HG03139 (cell line): ENCODE measurements around the gene TRMT61A.
"Not testable (repeated sequence)": the region's sequence is repeated elsewhere in the genome, so short reads cannot be mapped to it uniquely, and the experiment has no call there.

Source experiments
- ATAC-seq: cut with Tn5 transposase; IDR thresholded peaks from one replicate; pipeline ENCODE4 v1.9.1; 2021; ENCODE audit not compliant: unreplicated experiment

The TRMT61A gene

DNA sequence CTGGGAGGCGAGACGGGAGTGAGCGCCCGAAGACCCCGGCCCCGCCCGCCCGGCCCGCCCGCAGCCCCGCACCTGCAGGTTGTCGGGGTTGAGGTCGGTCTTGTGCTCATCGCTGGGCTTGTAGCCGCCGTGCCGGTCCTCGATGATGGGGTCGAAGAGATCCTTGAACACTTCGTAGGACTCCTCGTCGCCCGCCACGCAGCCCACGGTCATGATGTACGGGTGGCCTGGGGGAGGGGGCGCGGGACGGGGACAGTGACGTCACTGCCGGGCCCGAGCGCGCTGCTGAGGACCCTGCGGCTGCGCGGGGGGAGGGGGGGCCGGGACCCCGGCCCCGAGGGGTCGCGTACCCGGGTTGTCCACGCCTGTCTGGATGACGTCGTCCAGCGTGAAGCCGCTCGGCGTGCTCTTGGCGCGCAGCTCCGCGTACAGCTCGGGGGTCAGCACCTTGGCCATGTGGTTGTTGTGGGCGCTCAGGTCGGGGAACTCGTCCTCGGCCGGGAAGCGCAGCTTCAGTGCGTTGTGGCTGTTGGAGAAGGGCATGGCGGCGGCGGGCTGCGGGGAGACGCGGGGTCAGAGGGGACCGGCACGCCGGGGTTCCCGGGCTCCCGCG is 6.9 kb upstream of the TRMT61A start:
- ATAC-seq: no peak

- no peak for ATAC-seq
These were observed 6.1 kb upstream of the TRMT61A start, which contains the start of gene CKB for GRCh38 chr14:103522649-103523574. Gene CKB, minus strand, starts transcription at chr14:103522830. Its CDS starts 337 bp downstream, at chr14:103522493.

DNA sequence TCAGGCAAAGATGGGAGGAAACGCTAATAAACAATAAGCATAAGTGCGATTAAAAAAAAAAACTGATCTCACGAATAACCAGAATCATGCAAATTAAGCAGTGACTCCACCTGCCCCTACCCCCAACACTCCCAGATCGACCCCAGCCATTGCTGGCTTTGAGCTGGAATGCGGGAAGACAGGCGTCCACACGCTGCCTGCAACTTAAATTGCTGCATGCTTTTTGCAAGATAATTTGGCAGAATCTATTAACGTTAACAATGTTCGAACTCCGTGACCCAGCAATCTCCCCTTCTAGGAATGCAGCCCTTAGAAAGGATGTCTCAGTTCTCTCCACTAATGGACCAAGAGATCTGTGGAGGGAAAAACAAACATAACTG is 5.4 kb upstream of the TRMT61A start:
- no peak for ATAC-seq

DNA sequence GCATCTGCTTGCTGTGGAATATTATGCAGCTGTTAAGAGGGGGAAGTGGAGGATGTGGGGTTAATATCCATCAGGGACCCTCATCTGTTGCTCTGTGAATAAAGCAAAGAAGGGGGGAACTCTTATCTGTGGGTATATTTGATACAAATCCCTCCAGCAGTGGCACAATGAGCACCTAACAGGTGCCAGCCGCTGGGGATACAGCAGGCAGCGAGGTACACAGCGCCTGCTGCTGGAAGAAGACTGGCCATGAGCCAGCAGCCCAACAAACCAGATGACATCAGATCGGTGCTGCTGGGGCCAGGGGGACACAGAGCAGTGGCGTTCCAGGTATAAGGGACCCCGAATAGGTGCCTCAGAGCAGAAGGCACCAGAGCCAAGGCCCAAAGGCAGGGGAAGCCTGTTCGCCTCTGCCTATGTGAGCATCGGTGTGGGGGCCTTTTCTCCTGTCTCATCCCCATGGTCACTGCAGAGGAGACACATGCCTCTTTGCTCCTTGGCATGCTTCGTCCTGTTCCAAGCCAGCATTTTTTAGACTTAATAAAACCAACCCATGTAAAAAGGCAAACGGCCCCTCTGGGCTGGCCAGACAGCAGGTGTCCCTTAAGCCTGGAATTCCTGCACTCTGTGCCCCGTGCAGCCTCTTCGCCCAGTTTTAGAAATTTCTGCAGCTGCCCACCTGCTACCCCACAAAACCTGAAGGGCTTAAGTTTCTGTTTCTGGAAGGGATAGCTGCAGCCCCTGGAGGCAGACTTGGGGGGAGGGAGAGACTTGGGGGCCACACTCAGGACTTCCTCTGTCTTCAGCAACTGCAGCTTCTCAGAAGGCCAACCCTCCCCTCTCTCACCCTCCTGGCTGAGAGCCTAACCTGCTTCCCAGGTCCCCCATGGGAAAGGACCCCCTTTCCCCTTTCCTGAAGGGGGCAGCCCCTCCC is 4.7 kb upstream of the TRMT61A start:
- ATAC-seq: no peak

GRCh38 chr14:103525430-103526246 is 3.4 kb upstream of the TRMT61A start:
- ATAC-seq: not testable (repeated sequence)

DNA sequence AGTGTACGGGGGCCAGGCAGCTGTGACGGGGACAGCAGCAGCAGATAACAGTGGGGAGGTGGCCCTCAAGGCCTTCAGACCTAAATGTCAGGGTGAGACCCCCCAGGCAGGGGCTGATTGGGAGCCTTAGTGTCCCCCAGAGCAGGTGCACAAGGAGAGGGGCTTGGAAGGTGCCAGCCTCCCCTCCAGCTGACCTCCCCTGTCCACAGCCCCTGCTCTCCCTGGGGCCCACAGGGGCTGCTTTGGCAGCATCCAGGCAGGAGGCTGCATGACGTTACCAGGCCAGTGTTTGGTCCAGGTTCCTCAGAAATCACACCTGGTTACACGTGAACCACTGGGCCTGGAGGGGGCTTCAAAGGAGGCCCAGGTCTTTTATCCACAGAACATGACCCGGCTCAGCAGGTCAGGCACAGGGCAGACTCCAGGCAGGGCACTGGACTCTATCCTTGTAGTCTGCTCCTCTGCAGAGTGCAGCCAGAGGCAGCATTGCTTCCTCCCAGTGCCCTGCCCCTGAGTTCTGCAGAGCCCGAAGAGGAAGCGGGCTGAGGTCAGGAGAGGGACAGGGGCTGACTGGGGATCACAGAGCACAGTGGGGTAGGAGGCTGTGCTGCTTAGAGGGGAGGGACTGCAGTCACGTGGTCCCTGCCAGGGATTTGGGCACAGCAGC is 2.6 kb upstream of the TRMT61A start:
- ATAC-seq: no peak

GRCh38 chr14:103526914-103527248 is 2.1 kb upstream of the TRMT61A start:
- no peak for ATAC-seq

DNA sequence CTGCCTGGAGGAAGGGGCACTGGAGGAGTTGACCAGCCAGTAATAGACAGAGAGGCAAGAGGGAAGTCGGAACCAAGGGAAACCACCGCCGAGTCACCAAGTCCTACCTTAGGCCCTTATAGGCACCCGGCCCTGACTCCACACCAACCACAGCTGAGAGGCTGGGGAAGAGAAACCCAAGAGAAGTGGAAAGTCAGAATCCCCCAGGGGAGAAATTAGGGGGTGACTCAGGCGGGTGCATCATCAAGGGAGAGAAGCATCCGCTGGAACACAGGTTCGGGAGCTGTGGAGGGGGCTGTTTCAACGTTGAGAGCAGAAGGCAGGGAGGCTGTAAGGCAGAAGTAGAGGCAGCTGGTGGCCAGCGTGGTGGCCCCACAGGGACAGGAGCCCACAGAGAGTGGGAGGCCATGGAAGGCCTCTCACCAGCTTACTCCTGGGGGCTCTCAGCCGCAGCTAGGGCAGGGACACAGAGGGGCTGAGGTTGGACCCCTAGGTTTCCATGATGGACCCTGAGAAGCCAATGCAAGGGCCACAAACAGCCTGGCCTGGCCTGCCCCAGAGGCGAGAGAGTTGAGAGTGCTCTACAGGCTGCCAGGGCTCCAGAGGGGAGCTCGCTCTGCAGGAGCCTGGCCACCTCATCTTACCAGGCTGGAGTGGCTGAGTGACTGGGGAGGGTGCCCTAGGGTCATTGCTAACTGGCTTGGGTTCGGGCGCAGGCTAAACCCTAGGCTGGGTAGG is 1.4 kb upstream of the TRMT61A start:
- peak; percentile 41 for ATAC-seq

GRCh38 chr14:103528146-103528586 is 830 bp upstream of the TRMT61A start:
- ATAC-seq: no peak

DNA sequence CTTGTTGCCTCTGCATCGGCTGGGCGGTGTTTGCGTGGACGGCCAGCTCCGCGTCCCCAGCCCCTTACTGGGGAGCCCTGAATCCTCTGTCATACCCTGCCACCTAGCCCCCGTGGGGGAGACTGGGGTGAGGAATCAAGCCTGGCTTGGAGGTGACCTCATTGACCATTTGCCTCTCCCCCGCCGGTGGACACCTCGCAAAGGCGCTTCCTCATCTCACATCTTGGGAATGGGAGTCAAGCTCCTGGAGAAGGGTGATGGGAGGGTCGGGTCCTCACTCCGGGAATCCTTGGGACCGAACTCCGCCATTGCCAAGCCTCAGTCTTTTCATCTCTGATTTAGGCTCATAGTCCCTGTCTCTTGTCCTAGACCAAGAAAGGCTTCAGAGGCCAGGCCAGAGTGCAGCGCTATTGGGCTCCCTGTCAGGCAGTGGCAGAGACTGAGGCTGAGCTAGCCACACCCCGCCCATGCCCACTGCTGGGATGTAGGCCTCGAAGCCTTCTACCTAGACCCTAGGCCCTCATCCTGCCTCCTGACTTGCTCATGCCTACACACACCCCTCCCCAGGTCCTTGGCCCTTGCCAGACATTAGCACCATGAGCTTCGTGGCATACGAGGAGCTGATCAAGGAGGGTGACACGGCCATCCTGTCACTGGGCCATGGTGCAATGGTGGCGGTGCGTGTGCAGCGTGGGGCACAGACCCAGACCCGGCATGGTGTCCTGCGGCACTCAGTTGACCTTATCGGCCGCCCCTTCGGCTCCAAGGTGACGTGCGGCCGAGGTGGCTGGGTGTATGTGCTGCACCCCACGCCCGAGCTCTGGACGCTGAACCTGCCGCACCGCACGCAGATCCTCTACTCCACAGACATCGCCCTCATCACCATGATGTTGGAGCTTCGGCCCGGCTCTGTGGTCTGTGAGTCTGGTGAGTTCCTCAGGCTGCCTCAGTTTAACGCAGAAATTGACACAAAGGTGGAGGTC is 678 bp downstream of the TRMT61A start:
- no peak for ATAC-seq

DNA sequence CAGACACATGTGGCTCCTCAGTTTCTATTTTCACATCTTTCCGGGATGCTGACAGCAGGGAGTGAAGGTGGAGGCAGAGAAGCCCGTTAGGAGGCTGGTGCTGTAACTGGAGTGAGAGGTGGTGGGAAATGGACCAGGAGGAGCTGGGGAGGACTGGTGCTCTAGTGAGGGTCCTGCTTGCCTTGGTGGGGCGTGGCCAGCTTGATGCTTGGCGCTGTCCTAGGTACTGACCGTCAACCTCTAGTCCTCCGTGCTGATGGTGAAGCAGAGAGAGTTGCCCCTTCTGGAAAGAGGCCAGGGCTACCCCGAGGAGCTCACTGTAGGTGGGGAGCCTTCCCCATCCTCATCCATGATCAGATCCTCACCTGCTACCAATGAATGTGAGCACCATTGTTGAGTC is 1.4 kb downstream of the TRMT61A start:
- no peak for ATAC-seq

DNA sequence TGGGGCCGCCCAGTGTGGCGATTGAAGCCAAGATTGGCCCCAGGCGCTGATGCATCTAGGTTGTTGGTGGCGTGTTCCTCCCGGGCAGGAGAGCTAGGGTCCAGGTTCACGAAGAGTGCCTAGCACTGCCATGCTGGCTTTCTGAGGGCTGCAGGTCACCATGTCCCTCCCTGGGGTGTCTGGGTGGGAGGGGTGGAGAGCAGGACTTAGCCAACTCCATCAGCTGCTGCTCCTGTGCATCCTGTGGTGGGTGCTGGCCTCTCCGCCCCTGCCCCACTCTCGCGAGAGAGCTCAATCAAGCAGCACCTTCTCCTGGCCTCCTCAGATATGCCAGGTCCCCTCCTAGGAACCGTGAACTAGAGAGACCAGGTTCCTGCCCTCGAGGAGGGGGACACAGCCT is 1.8 kb downstream of the TRMT61A start:
- ATAC-seq: no peak

- ATAC-seq: no peak
These were observed 2.6 kb downstream of the TRMT61A start for GRCh38 chr14:103531421-103532215.

DNA sequence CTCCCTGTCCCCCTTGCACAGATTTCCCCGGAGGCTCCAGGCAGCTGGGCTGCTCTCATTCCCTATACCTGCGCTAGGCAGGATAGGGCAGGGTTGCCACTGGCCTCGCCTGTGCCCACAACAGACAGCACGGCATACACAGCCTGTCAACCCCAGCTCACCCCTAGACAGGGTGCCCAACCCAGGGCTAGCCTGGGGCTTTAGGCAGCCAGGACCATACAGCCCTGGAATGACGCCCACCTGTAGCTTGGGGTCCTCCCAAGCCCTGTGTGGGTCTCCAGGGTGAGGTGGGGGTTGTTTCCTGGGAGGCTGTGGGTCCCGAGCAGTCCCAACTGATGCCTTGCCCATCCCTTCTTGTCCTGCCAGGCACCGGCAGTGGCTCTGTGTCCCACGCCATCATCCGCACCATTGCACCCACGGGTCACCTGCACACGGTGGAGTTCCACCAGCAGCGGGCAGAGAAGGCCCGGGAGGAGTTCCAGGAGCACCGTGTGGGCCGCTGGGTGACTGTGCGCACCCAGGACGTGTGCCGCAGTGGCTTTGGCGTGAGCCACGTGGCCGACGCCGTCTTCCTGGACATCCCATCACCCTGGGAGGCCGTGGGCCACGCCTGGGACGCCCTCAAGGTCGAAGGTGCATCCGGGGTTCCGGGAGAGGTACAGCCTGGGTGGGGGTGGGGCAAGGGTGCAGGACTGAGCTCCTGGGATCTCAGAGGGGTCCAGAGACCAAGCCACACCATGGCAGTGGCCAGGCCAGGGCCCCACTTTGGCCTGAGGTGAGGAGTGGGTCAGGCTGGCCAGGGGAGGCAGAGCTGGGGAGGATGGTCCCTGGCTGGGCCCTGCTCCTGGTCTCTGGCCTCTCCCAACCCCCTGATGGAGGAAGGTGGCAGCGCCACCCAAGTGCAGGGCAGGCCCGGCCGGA is 3.5 kb downstream of the TRMT61A start:
- ATAC-seq: no peak

- no peak for ATAC-seq
These were observed 4.4 kb downstream of the TRMT61A start for GRCh38 chr14:103533137-103533998.
